Measurements from ENCODE around the gene WASF3.

Gene WASF3

GRCh38 chr13:26548205-26548765 is 9.2 kb upstream of the WASF3 start:
- no peak for DNase-seq (ENCODE audit: low read depth in 2 of 2)

GRCh38 chr13:26549713-26550112 is 7.8 kb upstream of the WASF3 start:
- DNase-seq (ENCODE audit: low read depth in 2 of 2), result no peak

- DNase-seq (ENCODE audit: low read depth in 2 of 2), result no peak
Measured at GRCh38 chr13:26551255-26551860, 6.1 kb upstream of the WASF3 start.

GRCh38 chr13:26555413-26555812 is 2.1 kb upstream of the WASF3 start:
- DNase-seq (ENCODE audit: low read depth in 2 of 2), result no peak

GRCh38 chr13:26557051-26557392 is 461 bp upstream of the WASF3 start:
- DNase-seq (ENCODE audit: low read depth in 2 of 2), result no peak

GRCh38 chr13:26558074-26558805 is 757 bp downstream of the WASF3 start:
- DNase-seq (ENCODE audit: low read depth in 2 of 2), result no peak

GRCh38 chr13:26558987-26559386 is 1.5 kb downstream of the WASF3 start:
- DNase-seq (ENCODE audit: low read depth in 2 of 2), result no peak

- DNase-seq (ENCODE audit: low read depth in 2 of 2), result no peak
Measured at GRCh38 chr13:26560456-26560855, 3.0 kb downstream of the WASF3 start.

GRCh38 chr13:26561067-26561466 is 3.6 kb downstream of the WASF3 start:
- DNase-seq (ENCODE audit: low read depth in 2 of 2), result no peak

- no peak for DNase-seq (ENCODE audit: low read depth in 2 of 2)
Measured at GRCh38 chr13:26561651-26562511, 4.4 kb downstream of the WASF3 start.

GRCh38 chr13:26562512-26562890 is 5.0 kb downstream of the WASF3 start:
- no peak for DNase-seq (ENCODE audit: low read depth in 2 of 2)

GRCh38 chr13:26563713-26564112 is 6.2 kb downstream of the WASF3 start:
- DNase-seq (ENCODE audit: low read depth in 2 of 2), result no peak

- no peak for DNase-seq (ENCODE audit: low read depth in 2 of 2)
Measured at GRCh38 chr13:26568132-26568815, 10.8 kb downstream of the WASF3 start.

GRCh38 chr13:26571518-26571917 is 14.0 kb downstream of the WASF3 start:
- no peak for DNase-seq (ENCODE audit: low read depth in 2 of 2)

- no peak for DNase-seq (ENCODE audit: low read depth in 2 of 2)
Measured at GRCh38 chr13:26575244-26575643, 17.8 kb downstream of the WASF3 start.

- no peak for DNase-seq (ENCODE audit: low read depth in 2 of 2)
Measured at GRCh38 chr13:26579580-26579979, 22.1 kb downstream of the WASF3 start.

GRCh38 chr13:26583662-26584061 is 26.2 kb downstream of the WASF3 start:
- DNase-seq (ENCODE audit: low read depth in 2 of 2), result no peak

- no peak for DNase-seq (ENCODE audit: low read depth in 2 of 2)
Measured at GRCh38 chr13:26584713-26585112, 27.2 kb downstream of the WASF3 start.

- no peak for DNase-seq (ENCODE audit: low read depth in 2 of 2)
Measured at GRCh38 chr13:26585136-26585535, 27.7 kb downstream of the WASF3 start.

- no peak for DNase-seq (ENCODE audit: low read depth in 2 of 2)
Measured at GRCh38 chr13:26587251-26587650, 29.8 kb downstream of the WASF3 start.

- DNase-seq (ENCODE audit: low read depth in 2 of 2), result no peak
Measured at GRCh38 chr13:26589226-26589625, 31.7 kb downstream of the WASF3 start.

- DNase-seq (ENCODE audit: low read depth in 2 of 2), result no peak
Measured at GRCh38 chr13:26589754-26590153, 32.3 kb downstream of the WASF3 start.
